Umbilical cord (tissue), 2 donors: ENCODE data around the gene OGFOD1. TPM values are rescaled to one million over a fixed set of nuclear protein-coding genes. Genes with fewer than 3 reads are reported as not detected.
A peak's percentile ranks its signal among the peaks of the same experiment; 100 is the strongest.

Experiments
- DNase-seq: peaks from one replicate; pipeline ENCODE4 v3.0.0-alpha.2; 2015; ENCODE audit warnings: low spot score
- total RNA-seq: library from RNA; depleted of rRNA; stranded (reverse); fragments of >200 nt; gene quantifications from one replicate; pipeline ENCODE4 v1.2.3, GENCODE V29; 2014; ENCODE audit warnings: low replicate concordance; ENCODE audit not compliant: insufficient read depth

OGFOD1 gene
- total RNA-seq: 10.6 TPM

- peak; percentile 99 for DNase-seq
Observed at GRCh38 chr16:56450986-56451752, at the start of gene OGFOD1, which contains the start of gene NUDT21. Gene OGFOD1, plus strand, starts transcription at chr16:56451554. Its CDS starts 59 bp downstream, at chr16:56451613. Gene NUDT21, minus strand, starts transcription at chr16:56451332. Its CDS starts 130 bp downstream, at chr16:56451202.

DNA sequence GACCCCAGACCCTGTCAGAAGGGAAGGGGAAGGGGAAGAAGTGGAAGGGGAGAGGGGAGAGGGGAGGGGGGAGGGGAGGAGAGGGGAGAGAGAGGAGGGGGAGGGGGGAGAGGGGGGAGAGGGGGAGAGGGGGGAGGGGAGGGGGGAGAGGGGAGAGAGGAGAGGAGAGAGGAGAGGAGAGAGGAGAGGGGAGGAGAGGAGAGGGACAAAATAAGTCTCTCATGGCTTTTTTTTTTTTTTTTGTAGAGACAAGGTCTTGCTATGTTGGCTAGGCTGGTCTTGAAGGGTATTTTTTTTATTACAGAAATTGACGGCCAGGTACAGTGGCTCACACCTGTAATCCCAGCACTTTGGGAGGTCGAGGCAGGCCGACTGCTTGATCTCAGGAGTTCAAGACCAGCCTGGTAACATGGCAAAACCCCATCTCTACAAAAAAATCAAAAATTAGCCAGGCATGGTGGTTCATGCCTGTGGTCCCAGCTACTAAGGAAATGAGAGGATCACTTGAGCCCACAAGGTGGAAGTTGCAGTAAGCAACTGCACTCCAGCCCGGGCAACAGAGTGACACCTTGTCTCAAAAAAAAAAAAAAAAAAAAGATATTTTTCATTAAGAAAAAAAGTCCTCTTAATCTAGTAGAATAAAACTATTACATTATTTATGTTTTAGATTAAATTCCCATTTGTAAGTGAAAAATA, 45.2 kb upstream of the OGFOD1 start:
- DNase-seq: no peak

DNA sequence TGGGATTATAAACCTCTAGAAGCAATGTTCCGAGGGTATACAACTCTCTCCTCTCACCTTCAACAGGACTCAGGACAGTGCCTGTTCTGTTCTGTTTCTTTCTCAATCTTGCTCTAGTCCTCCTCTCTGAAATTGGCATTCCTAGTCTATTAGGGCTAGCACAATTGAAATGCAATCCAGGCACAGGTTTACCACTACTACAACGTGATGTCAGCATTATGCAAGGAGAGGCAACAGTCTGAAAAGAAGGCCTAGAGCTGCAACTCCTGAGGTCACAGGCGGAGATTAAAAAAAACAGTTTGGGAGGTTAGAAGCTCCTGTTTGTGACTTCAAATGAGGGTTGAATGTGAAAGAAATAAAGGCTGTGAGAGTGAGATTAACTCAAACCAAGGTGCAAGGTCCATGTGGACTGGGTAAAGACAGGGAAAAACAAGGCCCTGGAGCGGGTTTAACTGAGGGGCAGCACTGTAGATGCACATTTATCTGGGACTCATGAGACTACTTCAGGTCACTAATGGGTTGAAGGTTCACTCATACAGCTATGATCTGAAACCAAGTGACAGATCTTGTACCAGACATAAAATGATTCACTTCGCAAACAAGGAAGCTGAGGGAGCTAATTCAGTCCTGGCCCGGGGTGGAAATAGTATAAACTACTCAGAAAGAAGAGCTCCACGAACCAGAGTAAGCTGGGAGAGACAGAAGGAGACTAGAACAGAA, 42.8 kb upstream of the OGFOD1 start:
- no peak for DNase-seq

DNA sequence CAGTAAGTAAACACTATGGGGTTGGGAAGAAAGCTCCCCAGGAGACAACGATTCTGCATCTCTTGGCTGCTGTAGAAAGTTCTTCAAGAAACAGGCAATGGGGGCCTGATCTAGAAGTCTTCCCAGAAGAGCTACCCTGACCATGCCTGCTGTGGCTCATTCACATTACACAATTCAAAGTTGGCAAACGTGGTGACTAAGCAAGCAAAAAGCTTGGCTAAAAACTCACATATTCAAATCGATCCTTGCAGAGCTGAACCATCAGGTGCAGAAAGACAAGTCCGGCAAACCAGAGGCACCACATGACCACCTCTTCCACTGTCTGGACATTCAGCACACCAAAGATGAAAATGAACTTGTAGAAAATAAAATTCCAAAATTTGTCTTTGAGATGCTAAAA, 42.2 kb upstream of the OGFOD1 start:
- no peak for DNase-seq

- no peak for DNase-seq
Observed at GRCh38 chr16:56411123-56411522, 40.2 kb upstream of the OGFOD1 start.

DNA sequence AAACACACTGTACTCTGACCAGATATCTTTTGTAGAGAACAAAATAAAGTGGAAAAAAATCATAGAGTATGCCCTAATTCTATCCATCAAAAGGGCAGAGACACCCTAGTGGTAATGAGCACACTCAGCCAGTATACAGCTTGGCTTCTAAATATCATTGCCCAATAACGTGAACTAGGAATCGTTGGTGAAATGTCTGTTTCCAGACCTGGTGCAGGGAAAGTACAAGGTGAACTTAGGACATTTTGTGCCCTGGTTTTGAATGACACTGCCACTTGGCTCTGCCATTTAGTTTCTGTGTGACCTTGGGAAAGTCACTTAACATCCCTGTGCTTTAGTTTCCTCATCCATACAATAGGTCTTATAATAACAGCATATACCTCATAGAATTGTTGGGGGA, 39.7 kb upstream of the OGFOD1 start:
- no peak for DNase-seq

- DNase-seq: no peak
Observed at GRCh38 chr16:56413381-56413780, 38.0 kb upstream of the OGFOD1 start.

- no peak for DNase-seq
Observed at GRCh38 chr16:56414366-56414765, 37.0 kb upstream of the OGFOD1 start.

GRCh38 chr16:56415875-56416274, 35.5 kb upstream of the OGFOD1 start:
- DNase-seq: no peak

GRCh38 chr16:56417138-56417537, 34.2 kb upstream of the OGFOD1 start:
- DNase-seq: no peak

DNA sequence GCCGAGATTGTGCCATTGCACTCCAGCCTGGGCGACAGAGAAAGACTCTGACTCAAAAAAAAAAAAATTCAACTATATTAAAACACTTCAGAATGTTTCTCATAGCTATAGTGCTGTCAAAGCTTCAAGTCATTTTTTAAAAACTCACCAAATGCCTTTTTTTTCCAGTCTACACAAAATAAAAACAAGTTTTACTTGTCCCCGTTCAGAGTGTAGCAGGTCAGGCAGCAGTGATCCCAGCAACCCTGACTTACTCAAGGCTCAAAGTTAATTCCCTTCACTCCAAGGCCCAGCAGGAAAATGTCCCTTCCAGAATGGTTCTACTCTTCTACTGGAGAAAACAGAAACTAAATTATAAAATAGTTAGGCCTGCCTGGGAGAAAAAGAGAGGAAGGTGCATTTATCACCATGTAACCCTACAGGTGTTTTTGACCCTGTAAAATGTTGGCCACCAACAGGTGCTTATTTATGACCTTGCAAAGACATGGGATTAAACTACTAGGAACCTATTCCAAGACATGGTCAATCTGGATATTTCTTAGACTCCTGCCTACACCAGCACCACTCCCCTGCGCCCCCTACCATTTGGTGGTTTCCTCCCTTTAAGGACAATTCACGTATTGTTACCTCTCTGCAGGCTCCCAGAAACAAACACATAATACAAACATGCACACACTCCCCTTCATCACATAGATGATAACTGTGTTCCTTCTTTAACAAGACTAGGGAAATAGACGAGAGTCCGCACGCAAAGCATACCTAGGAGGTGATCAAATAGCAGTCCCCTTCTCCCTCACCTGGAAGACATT, 31.4 kb upstream of the OGFOD1 start:
- no peak for DNase-seq

GRCh38 chr16:56420613-56421012, 30.7 kb upstream of the OGFOD1 start:
- DNase-seq: no peak

DNA sequence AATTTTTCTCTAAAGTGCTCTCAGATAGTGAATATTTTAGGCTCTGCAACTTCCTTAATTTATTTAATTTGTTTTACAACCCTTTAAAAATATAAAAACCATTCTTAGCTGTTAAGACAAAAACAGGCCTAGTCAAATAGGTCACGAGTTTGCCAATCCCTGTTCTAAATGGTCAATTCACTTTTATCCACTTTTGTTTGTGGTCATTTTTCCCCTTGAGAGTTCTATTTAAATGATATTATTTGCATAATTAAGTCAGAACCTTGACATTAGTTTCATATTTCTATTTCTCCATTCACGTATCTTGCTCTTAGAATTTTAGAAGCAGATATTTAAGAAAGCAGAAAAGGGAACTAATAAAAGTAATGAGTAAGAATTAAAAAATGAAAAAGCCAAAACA, 30.0 kb upstream of the OGFOD1 start:
- no peak for DNase-seq

DNA sequence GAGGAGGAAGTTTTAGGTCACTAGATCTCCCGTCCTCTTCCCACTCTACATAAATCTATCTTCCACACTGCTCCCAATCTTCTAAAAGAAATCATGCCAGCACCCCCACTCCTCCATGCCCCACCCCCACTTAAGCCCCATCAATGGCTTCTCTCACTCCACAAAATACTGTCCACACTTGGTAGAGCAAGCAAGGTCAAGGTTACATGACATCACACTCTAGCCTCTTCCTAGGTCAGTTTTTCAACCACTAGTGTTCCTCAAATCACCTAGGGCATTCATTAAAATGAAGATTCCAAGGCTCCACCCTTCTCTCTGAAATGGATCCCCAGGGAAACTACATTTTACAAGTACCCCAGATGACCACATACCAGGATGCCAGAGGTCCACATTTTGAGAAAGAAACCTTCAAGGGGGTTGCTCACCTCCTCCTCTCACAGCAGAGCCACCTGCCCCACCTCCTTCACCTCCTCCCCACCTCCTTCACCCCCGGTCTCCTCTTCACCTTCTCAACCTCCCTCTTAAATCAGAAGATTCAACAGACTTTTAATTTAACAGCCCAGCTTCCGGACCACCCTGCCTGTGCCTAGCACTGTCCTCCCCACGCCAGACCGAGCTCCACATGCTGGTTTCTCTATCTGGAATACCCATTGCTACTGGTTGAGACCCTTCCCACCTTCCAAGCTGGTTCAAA, 29.2 kb upstream of the OGFOD1 start:
- DNase-seq: no peak

DNA sequence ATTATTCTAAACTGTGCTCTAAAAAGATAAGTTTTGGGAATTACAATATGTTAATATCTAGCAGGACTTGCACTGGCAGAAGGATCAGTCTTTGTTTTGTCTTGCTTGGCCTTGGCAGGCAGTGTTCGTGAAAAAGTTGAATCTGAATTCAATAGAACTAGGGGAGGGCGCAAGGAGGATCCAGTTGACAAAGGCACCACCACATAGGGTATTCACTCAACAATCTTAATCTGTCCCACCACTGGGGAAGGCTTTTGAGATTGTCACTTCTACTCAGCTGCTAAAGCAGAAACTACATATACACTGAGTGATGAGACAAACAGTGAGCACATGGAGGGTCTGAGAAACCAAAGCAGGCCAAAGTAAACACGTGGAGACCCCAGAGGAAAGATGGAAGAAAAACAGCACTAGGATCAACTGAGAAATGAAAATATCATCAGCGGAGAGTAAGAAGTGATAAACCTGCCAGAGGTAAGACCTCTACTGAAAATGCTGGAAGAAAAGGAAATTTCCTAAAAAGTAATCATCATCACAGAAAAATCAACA, 28.4 kb upstream of the OGFOD1 start:
- no peak for DNase-seq

DNA sequence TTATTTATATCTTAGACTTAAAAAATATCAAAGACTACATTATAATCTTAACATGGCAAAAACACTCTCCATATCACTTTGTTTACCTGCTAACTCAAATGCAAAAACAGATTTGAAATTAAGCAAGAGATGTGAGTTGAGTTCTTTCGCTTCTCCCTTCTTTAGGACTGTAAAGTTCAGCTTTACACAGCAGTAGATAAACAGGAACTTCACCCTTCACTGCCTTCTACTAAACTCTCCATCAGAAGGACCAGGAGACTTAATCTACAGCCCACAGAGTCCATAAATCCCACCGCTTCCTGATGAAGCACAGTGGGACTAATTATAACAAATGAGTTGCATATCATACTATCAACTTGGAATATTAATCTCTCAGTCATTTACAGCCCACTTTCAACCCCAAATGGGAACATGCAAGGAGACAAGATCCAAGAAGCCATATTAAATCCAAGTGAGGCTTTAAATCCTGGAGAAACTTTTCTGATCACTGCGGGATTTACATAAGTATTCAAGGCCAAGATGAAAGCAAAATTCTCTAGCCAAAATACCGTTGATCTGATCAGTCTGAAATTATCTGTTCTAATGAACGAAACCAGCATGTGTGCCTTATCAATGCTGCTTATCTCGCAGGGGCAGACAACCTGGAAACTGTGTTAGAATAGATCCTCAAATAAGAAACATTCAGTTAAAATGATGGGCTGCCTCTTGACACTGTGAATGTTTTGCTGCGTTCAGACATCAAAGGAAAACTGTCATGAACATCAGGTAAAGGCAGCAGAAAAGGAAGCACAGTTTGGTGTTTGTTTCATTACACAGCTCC, 27.6 kb upstream of the OGFOD1 start:
- DNase-seq: peak; percentile 30

- peak; percentile 32 for DNase-seq
Observed at GRCh38 chr16:56424404-56424764, 27.0 kb upstream of the OGFOD1 start.

DNA sequence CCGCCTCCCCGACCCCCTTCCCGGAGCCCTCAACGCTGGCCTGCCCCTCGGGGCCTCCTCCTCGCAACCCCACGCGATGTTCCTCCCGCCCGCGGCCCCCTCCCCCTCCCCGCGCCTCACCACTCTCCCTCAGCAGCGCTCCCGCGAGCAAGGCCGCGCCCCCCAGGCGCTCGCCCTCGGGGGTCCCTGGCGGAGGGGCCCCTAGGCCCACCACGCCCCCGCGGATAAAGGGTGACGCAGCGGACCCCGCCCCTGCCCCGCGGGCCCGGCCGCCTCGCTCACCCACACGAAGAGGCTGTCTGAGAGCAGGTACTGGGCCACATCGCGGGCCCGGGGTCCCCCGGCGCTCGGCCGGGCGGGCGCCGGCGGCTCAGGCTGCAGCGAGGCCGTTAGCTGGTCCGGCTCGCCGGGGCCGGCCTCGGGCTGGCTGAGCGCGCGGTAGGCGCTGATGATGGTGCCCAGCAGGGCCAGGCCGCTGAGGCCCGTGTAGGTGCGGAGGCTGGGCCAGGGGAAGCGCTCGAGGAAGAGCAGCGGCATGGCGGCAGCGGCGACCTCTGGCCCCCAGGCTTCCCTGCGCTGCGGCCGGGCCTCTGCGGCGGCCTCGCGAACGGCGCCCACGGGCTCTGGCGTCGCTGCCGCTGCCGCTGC, 26.4 kb upstream of the OGFOD1 start:
- peak; percentile 34 for DNase-seq

DNA sequence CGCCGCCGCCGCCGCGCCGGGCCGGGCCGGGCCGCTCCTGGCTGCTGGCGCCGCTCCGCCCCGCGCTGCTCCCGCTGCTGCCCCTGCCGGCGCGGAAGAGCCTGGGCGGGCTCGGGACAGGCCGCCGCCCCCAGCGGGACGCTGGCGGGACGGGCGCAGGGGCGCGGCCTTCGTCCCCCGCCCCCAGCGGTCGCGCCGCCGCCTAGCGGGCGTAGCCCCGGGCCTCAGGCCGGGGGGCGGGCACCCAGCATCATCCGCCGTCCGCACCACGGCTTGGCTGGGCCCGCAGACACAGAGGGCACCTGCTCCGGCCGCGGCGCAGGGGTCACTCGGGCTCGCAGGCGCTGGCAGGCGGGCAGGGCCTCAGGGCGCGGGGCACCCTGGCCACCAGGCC, 25.9 kb upstream of the OGFOD1 start, which contains the start of gene AMFR:
Gene AMFR (minus strand): TSS at position 107 of the 394 bp plus-strand sequence. CDS start 218 bp downstream, outside the sequence.
- DNase-seq: peak; percentile 80
